Loucy (cell line): ENCODE measurements around the gene DENND11.

Source experiments
- EZH2phosphoT487 ChIP-seq: fragments of 200-600 bp; IDR thresholded peaks from 2 replicates; pipeline ENCODE4 v1.6.1; 2018; ENCODE audit warnings: antibody characterized with exemption, mild to moderate bottlenecking, moderate library complexity, borderline replicate concordance
- TF ChIP-seq, protein P1 (sequence below): fragments of 200-600 bp; sonication (generic); conservative IDR thresholded peaks from 2 replicates; pipeline ENCODE4 v1.5.1; 2014; ENCODE audit warnings: mild to moderate bottlenecking, antibody characterized with exemption, low read length

- TF ChIP-seq, protein P1, sequence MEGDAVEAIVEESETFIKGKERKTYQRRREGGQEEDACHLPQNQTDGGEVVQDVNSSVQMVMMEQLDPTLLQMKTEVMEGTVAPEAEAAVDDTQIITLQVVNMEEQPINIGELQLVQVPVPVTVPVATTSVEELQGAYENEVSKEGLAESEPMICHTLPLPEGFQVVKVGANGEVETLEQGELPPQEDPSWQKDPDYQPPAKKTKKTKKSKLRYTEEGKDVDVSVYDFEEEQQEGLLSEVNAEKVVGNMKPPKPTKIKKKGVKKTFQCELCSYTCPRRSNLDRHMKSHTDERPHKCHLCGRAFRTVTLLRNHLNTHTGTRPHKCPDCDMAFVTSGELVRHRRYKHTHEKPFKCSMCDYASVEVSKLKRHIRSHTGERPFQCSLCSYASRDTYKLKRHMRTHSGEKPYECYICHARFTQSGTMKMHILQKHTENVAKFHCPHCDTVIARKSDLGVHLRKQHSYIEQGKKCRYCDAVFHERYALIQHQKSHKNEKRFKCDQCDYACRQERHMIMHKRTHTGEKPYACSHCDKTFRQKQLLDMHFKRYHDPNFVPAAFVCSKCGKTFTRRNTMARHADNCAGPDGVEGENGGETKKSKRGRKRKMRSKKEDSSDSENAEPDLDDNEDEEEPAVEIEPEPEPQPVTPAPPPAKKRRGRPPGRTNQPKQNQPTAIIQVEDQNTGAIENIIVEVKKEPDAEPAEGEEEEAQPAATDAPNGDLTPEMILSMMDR = no peak
- no peak for TF ChIP-seq EZH2phosphoT487
Measured at GRCh38 chr7:141700296-141700847, 1.6 kb downstream of the DENND11 start.
